HCT116 (cell line): ENCODE results near the gene MAP3K10. TPM values are rescaled to one million over a fixed set of nuclear protein-coding genes. Genes with fewer than 3 reads are reported as not detected.

Experiments
- ATAC-seq: fragments of 200-7000 bp; cut with Tn5 transposase; 2 replicates; pipeline ENCODE4 v1.9.1; 2020; ENCODE audit warnings: mild to moderate bottlenecking, moderate library complexity
- BruUV-seq: library from RNA; stranded (reverse); fragments of 400-500 nt; replicated peaks from 2 replicates; lab custom pipeline; 2021; lab: Mats Ljungman, UMichigan
- CTCF ChIA-PET: fragments of 300-600 bp; sonication (Branson Sonifier 250); formaldehyde crosslinking; loops from one replicate; lab custom pipeline; 2021; ENCODE audit warnings: antibody characterized with exemption; lab: Charles Lee
- POLR2A ChIA-PET: fragments of 300-600, 350-600 bp; sonication (Branson Sonifier 250); formaldehyde crosslinking; loops from one replicate; lab custom pipeline; 2021; ENCODE audit warnings: antibody characterized with exemption; lab: Charles Lee
- RAD21 ChIA-PET, 2 experiments: fragments of 300-600 bp; sonication (Branson Sonifier 250); formaldehyde crosslinking; loops; one replicate each; lab custom pipeline; 2023; ENCODE audit warnings: low total read pairs in 2 of 2; ENCODE audit not compliant: uncharacterized antibody in 2 of 2, unreplicated experiment in 2 of 2, low non-redundant PET in 1 of 2; lab: Charles Lee
- DNase-seq: peaks from one replicate; pipeline ENCODE4 v3.0.0-alpha.2; 2010; ENCODE audit warnings: low read depth, low spot score
- H2AFZ ChIP-seq: fragments of 200-600 bp; shearing (Covaris generic), sonication (generic); 2 replicates; pipeline ENCODE4 v1.6.1; 2017; ENCODE audit warnings: low read depth, mixed run types, mixed read lengths, antibody characterized with exemption, low read length; ENCODE audit not compliant: poor library complexity, severe bottlenecking
- H3K27ac ChIP-seq: 2 replicates; pipeline ENCODE4 v1.5.1; 2012; ENCODE audit warnings: low read depth, low read length
- H3K27me3 ChIP-seq: fragments of 200-600 bp; sonication (generic); 2 replicates; pipeline ENCODE4 v1.6.1; 2016; ENCODE audit warnings: mixed run types, low read length, mixed read lengths; ENCODE audit not compliant: insufficient read depth
- H3K36me3 ChIP-seq, 2 experiments: fragments of 200-500 bp in 1 of 2; fragments of 200-600 bp in 1 of 2; sonication (Bioruptor generic) in 1 of 2; sonication (generic) in 1 of 2; 2 replicates each; pipeline versions ENCODE4 v1.5.1 to v1.6.1; 2014 to 2016; ENCODE audit warnings: low read length in 2 of 2, inconsistent platforms in 1 of 2, mixed read lengths in 1 of 2, mixed run types in 1 of 2; ENCODE audit not compliant: insufficient read depth in 2 of 2, control insufficient read depth in 1 of 2
- H3K4me1 ChIP-seq, 2 experiments: fragments of 200-600 bp in 1 of 2; sonication (generic) in 1 of 2; 2 replicates each; pipeline versions ENCODE4 v1.5.1 to v1.6.1; 2012 to 2017; ENCODE audit warnings: low read length in 2 of 2, inconsistent platforms in 1 of 2, mild to moderate bottlenecking in 1 of 2, mixed read lengths in 1 of 2, mixed run types in 1 of 2, moderate library complexity in 1 of 2; ENCODE audit not compliant: insufficient read depth in 2 of 2, control insufficient read depth in 1 of 2
- H3K4me2 ChIP-seq: fragments of 200-600 bp; sonication (generic); 2 replicates; pipeline ENCODE4 v1.6.1; 2017; ENCODE audit warnings: mixed run types, low read length, mixed read lengths
- H3K4me3 ChIP-seq, 2 experiments: fragments of 200-600 bp in 1 of 2; sonication (generic) in 1 of 2; replicated peaks in 1 of 2; 2 replicates each; pipeline ENCODE4 v1.5.1; 2011 to 2016; ENCODE audit warnings: low read length in 2 of 2, control low read depth in 1 of 2, low read depth in 1 of 2, mild to moderate bottlenecking in 1 of 2, mixed read lengths in 1 of 2, mixed run types in 1 of 2
- H3K79me2 ChIP-seq: fragments of 200-600 bp; sonication (generic); 2 replicates; pipeline ENCODE4 v1.6.1; 2017; ENCODE audit warnings: mild to moderate bottlenecking, mixed run types, low read length, moderate library complexity, mixed read lengths; ENCODE audit not compliant: insufficient read depth
- H3K9ac ChIP-seq: fragments of 200-600 bp; sonication (generic); 2 replicates; pipeline ENCODE4 v1.6.1; 2016; ENCODE audit warnings: low read length, mixed read lengths
- H3K9me2 ChIP-seq: fragments of 200-600 bp; sonication (generic), shearing (Covaris generic); 2 replicates; pipeline ENCODE4 v1.6.1; 2017; ENCODE audit warnings: mixed run types, mild to moderate bottlenecking, moderate library complexity; ENCODE audit not compliant: insufficient read depth
- H3K9me3 ChIP-seq, 2 experiments: fragments of 200-500 bp in 1 of 2; fragments of 200-600 bp in 1 of 2; sonication (Bioruptor generic) in 1 of 2; sonication (generic) in 1 of 2; 2 replicates each; pipeline ENCODE4 v1.6.1; 2014 to 2017; ENCODE audit warnings: low read length in 2 of 2, mixed read lengths in 2 of 2, inconsistent platforms in 1 of 2, low read depth in 1 of 2, mild to moderate bottlenecking in 1 of 2, mixed run types in 1 of 2, moderate library complexity in 1 of 2; ENCODE audit not compliant: control insufficient read depth in 1 of 2, insufficient read depth in 1 of 2
- H4K20me1 ChIP-seq: fragments of 200-600 bp; sonication (generic), shearing (Covaris generic); 2 replicates; pipeline ENCODE4 v1.6.1; 2017; ENCODE audit warnings: mixed run types, mild to moderate bottlenecking, moderate library complexity; ENCODE audit not compliant: insufficient read depth
- CBX3 ChIP-seq: IDR thresholded peaks from 2 replicates; pipeline ENCODE4 v1.6.1; 2012; ENCODE audit warnings: low read depth
- CEBPB ChIP-seq: IDR thresholded peaks from 2 replicates; pipeline ENCODE4 v1.6.1; 2012; ENCODE audit warnings: low read depth
- EGR1 ChIP-seq: IDR thresholded peaks from 2 replicates; pipeline ENCODE4 v1.6.1; 2012; ENCODE audit warnings: low read depth
- EZH2 ChIP-seq: fragments of 200-600 bp; sonication (generic); IDR thresholded peaks from 2 replicates; pipeline ENCODE4 v1.6.1; 2017; ENCODE audit warnings: antibody characterized with exemption, mixed run types
- FOSL1 ChIP-seq: IDR thresholded peaks from 2 replicates; pipeline ENCODE4 v1.6.1; 2012; ENCODE audit warnings: low read depth
- JUND ChIP-seq: IDR thresholded peaks from 2 replicates; pipeline ENCODE4 v1.6.1; 2012
- RAD21 ChIP-seq: IDR thresholded peaks from 2 replicates; pipeline ENCODE4 v1.6.1; 2012; ENCODE audit warnings: low read depth, mild to moderate bottlenecking
- SIN3A ChIP-seq: IDR thresholded peaks from 2 replicates; pipeline ENCODE4 v1.6.1; 2012; ENCODE audit warnings: low read depth
- SP1 ChIP-seq: IDR thresholded peaks from 2 replicates; pipeline ENCODE4 v1.6.1; 2012; ENCODE audit warnings: low read depth
- SRF ChIP-seq: IDR thresholded peaks from 2 replicates; pipeline ENCODE4 v1.6.1; 2012; ENCODE audit warnings: low read depth
- YY1 ChIP-seq: IDR thresholded peaks from 2 replicates; pipeline ENCODE4 v1.6.1; 2011; ENCODE audit warnings: low read length, low read depth, moderate library complexity, mild to moderate bottlenecking; ENCODE audit not compliant: insufficient replicate concordance; ENCODE audit errors: extremely low read depth
- ZNF274 ChIP-seq: fragments of 200-500 bp; sonication (Bioruptor generic); IDR thresholded peaks from 2 replicates; pipeline ENCODE4 v1.6.1; 2014; ENCODE audit warnings: mild to moderate bottlenecking, low read depth, low read length, inconsistent platforms
- intact Hi-C: fragments of 100-400 bp; cut with micrococcal nuclease; formaldehyde crosslinking; loops from 2 replicates; pipeline ENCODE4 v1.10.0; 2022
- total RNA-seq: library from RNA; stranded (reverse); gene quantifications from one replicate; pipeline ENCODE4 v1.2.1, GENCODE V29; 2021; ENCODE audit not compliant: unreplicated experiment
- TF ChIP-seq, protein P1 (sequence below): IDR thresholded peaks from 2 replicates; pipeline ENCODE4 v1.6.1; 2011; ENCODE audit warnings: mild to moderate bottlenecking, low read length, moderate library complexity; ENCODE audit not compliant: insufficient replicate concordance; ENCODE audit errors: extremely low read depth
- TF ChIP-seq, protein P2 (sequence below): IDR thresholded peaks from 2 replicates; pipeline ENCODE4 v1.6.1; 2012
- TF ChIP-seq, protein P3 (sequence below): IDR thresholded peaks from 2 replicates; pipeline ENCODE4 v1.6.1; 2012

Gene MAP3K10
- total RNA-seq, 1 experiment from 2014 or later, result 17.3 TPM

- RAD21 ChIA-PET, result no interaction called here
- no peak overlapping the region for H3K27ac ChIP-seq
- ATAC-seq, result no peak
- BruUV-seq, result no TSS peak
- no peak overlapping the region for H2AFZ ChIP-seq
- H4K20me1 ChIP-seq, result no peaks in the 10 kb centered on the region
- no peak for DNase-seq
- no peak overlapping the region for H3K4me3 ChIP-seq
- TF ChIP-seq, protein P1, sequence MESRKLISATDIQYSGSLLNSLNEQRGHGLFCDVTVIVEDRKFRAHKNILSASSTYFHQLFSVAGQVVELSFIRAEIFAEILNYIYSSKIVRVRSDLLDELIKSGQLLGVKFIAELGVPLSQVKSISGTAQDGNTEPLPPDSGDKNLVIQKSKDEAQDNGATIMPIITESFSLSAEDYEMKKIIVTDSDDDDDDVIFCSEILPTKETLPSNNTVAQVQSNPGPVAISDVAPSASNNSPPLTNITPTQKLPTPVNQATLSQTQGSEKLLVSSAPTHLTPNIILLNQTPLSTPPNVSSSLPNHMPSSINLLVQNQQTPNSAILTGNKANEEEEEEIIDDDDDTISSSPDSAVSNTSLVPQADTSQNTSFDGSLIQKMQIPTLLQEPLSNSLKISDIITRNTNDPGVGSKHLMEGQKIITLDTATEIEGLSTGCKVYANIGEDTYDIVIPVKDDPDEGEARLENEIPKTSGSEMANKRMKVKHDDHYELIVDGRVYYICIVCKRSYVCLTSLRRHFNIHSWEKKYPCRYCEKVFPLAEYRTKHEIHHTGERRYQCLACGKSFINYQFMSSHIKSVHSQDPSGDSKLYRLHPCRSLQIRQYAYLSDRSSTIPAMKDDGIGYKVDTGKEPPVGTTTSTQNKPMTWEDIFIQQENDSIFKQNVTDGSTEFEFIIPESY, result no peak
- TF ChIP-seq EGR1 (no peak), YY1 (no peak), SIN3A (no peak)
- TF ChIP-seq, all 23 proteins: peak for 0
- peaks cover 13 to 21% of the 10 kb centered on the region in 2 experiments; a peak in 2 of 4 replicates for H3K4me1 ChIP-seq
- intact Hi-C loops, result no loop called here
- CTCF ChIA-PET, result no interaction called here
- POLR2A ChIA-PET, result no interaction called here
- no peak overlapping the region for H3K9ac ChIP-seq
- H3K9me3 ChIP-seq, result no peaks in the 10 kb centered on the region
- no peaks in the 10 kb centered on the region for H3K9me2 ChIP-seq
- H3K79me2 ChIP-seq, result peaks cover 24% of the 10 kb centered on the region
- H3K36me3 ChIP-seq, result peaks cover 14 to 24% of the 10 kb centered on the region in 2 experiments; a peak in 3 of 4 replicates
- H3K4me2 ChIP-seq, result no peak overlapping the region
- H3K27me3 ChIP-seq, result no peaks in the 10 kb centered on the region
Observed at GRCh38 chr19:40254714-40255418, 63.6 kb downstream of the MAP3K10 start.

DNA sequence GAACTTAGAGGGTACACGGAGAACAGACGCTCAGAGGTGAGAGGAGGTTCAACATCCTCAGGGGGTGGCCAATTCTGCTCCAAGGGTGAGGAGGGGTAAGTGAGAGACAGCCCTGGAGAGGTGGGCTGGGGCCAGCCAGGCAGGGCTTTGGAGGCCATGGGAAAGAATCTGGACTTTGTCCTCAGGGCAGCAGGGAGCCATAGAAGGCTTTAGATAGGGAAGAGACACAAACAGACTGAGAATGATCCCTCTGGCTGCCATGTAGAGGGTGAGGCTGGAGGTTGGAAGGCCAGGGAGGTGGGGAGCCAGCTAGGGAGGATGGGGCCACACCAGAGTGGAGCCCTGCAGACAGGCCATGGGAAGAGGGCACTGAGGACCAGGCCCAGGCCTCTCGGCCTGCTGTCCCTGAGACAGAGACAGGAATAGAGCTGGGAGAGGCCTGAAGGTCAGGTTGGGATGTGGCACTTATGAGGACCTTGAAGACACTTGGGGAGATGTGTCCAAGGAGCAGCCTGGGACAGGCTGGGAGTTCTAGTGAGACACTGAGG lies 64.5 kb downstream of the MAP3K10 start:
- ATAC-seq (no peak), DNase-seq (no peak)
- POLR2A ChIA-PET, result no interaction called here
- no TSS peak for BruUV-seq
- no peak overlapping the region for H3K4me3 ChIP-seq
- no peaks in the 10 kb centered on the region for H3K27me3 ChIP-seq
- CTCF ChIA-PET, result no interaction called here
- no peak overlapping the region for H3K27ac ChIP-seq
- no peak overlapping the region for H2AFZ ChIP-seq
- H3K36me3 ChIP-seq, result peaks cover 14 to 24% of the 10 kb centered on the region in 2 experiments; a peak in 3 of 4 replicates
- H3K4me1 ChIP-seq, result peaks cover 13 to 24% of the 10 kb centered on the region in 2 experiments; a peak in 2 of 4 replicates
- H3K9me3 ChIP-seq, result no peaks in the 10 kb centered on the region
- H3K9ac ChIP-seq, result no peak overlapping the region
- H4K20me1 ChIP-seq, result no peaks in the 10 kb centered on the region
- H3K9me2 ChIP-seq, result no peaks in the 10 kb centered on the region
- RAD21 ChIA-PET, result no interaction called here
- no peak overlapping the region for H3K4me2 ChIP-seq
- peaks cover 25% of the 10 kb centered on the region for H3K79me2 ChIP-seq
- intact Hi-C loops, result no loop called here
- TF ChIP-seq YY1 (no peak), RAD21 (no peak), JUND (no peak), CEBPB (no peak), EZH2 (no peak), CBX3 (no peak), FOSL1 (no peak), EGR1 (no peak), ZNF274 (no peak), SRF (no peak), SP1 (no peak)
- TF ChIP-seq, protein P2, sequence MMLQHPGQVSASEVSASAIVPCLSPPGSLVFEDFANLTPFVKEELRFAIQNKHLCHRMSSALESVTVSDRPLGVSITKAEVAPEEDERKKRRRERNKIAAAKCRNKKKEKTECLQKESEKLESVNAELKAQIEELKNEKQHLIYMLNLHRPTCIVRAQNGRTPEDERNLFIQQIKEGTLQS, result no peak
- TF ChIP-seq, protein P3, sequence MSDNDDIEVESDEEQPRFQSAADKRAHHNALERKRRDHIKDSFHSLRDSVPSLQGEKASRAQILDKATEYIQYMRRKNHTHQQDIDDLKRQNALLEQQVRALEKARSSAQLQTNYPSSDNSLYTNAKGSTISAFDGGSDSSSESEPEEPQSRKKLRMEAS, result no peak
